ENCODE measurements around the gene DLGAP5. TPM values are rescaled to one million over a fixed set of nuclear protein-coding genes. Genes with fewer than 3 reads are reported as not detected.

Gene DLGAP5
- total and polyA plus RNA-seq, 2 of the 13 experiments (the other 11 are each of a cell fraction or from before 2014, with no cell fraction given) = 7.7 to 55.8 TPM

- peak in 1 of 2 experiments; percentile 37; a peak in 1 of 4 replicates for TF ChIP-seq EP300 (IDR thresholded peaks at IDR 0.05; ENCODE audit: low read depth in 2 of 2, low read length in 2 of 2)
- no peak for TF ChIP-seq EP300 (CRISPR knock-in tag; IDR thresholded peaks at IDR 0.05; ENCODE audit: borderline replicate concordance)
- TF ChIP-seq KMT2B (CRISPR knock-in tag; IDR thresholded peaks at IDR 0.05) = no peak
- peak; percentile 42; the same call in 1 of the 2 replicates for TF ChIP-seq SOX5 (CRISPR knock-in tag; IDR thresholded peaks at IDR 0.05; ENCODE audit: borderline replicate concordance)
- TF ChIP-seq, protein P1, sequence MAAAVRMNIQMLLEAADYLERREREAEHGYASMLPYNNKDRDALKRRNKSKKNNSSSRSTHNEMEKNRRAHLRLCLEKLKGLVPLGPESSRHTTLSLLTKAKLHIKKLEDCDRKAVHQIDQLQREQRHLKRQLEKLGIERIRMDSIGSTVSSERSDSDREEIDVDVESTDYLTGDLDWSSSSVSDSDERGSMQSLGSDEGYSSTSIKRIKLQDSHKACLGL (CRISPR knock-in tag; IDR thresholded peaks at IDR 0.05) = no peak
- peak; percentile 92 for TF ChIP-seq NR2F6 (IDR thresholded peaks at IDR 0.05)
- peak; percentile 91 for TF ChIP-seq NR2F6 (CRISPR knock-in tag; IDR thresholded peaks at IDR 0.05)
- TF ChIP-seq ZFX (CRISPR knock-in tag; IDR thresholded peaks at IDR 0.05; ENCODE audit: low read depth) = 0 out of 2 replicates have a peak, but pooled peaks have one; percentile 14
- peak; percentile 81 for TF ChIP-seq NR2F2 (IDR thresholded peaks at IDR 0.05; ENCODE audit: borderline replicate concordance, low read depth)
- no peak for TF ChIP-seq ZNF503 (CRISPR knock-in tag; IDR thresholded peaks at IDR 0.05)
- TF ChIP-seq BCL6 (CRISPR knock-in tag; IDR thresholded peaks at IDR 0.05) = peak; percentile 33; the same call in 1 of the 2 replicates
- TF ChIP-seq ZNF609 (CRISPR knock-in tag; IDR thresholded peaks at IDR 0.05; ENCODE audit: borderline replicate concordance) = peak; percentile 45; the same call in 1 of the 2 replicates
- peak; percentile 81 for TF ChIP-seq HNF4A (CRISPR knock-in tag; IDR thresholded peaks at IDR 0.05)
- TF ChIP-seq ZNF891 (CRISPR knock-in tag; IDR thresholded peaks at IDR 0.05) = no peak
- peak; percentile 62 for TF ChIP-seq CEBPG (CRISPR knock-in tag; IDR thresholded peaks at IDR 0.05)
- no peak for TF ChIP-seq MXD4 (CRISPR knock-in tag; IDR thresholded peaks at IDR 0.05)
- peak; percentile 8; the same call in 1 of the 2 replicates for TF ChIP-seq TBX2 (CRISPR knock-in tag; IDR thresholded peaks at IDR 0.05; ENCODE audit: borderline replicate concordance)
- TF ChIP-seq ZNF263 (CRISPR knock-in tag; IDR thresholded peaks at IDR 0.05) = no peak
- TF ChIP-seq GFI1 (CRISPR knock-in tag; IDR thresholded peaks at IDR 0.05; ENCODE audit: borderline replicate concordance) = peak; percentile 73
- peak; percentile 52 for TF ChIP-seq PAXIP1 (CRISPR knock-in tag; conservative IDR thresholded peaks at IDR 0.05)
Observed at GRCh38 chr14:55121628-55122439, 69.6 kb downstream of the DLGAP5 start (continued).
